Hematopoietic multipotent progenitor cell treated with erythropoietin and hydrocortisone succinate and interleukin-3 and kit ligand, for 4 days (in vitro differentiated cells): Measurements from ENCODE around the gene SRRM1.

Experiments
- DNase-seq: peaks from one replicate; pipeline ENCODE4 v3.0.0-alpha.2; 2015

Gene SRRM1

DNA sequence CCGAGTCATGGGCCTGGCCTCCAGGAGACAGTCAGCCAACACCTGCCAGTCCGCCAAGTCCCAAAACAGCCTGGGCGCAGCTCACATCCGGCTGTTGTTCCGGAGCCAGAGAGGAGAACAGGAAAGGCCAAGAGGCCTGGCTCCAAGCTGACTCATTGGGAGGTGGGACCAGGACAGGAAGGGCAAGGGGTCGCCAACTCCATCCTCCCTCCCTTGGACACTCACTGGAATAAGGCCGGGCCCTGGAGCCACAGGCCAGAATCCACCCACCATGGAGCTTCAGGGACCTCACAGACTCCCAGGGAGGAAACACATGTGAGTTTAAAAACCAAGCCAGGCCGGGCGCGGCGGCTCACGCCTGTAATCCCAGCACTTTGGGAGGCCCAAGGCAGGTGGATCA lies 77.0 kb downstream of the SRRM1 start:
- no peak for DNase-seq

DNA sequence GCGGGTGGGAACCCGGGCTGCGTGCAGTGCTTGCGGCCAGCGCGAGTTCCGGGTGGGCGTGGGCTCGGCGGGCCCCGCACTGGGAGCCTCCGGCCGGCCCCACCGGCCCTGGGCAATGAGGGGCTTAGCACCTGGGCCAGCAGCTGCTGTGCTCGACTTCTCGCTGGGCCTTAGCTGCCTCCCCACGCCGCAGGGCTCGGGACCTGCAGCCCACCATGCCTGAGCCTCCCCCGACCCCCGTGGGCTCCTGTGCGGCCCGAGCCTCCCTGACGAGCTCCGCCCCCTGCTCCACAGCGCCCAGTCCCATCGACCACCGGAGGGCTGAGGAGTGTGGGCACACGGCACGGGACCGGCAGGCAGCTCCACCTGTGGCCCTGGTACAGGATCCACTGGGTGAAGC lies 78.4 kb downstream of the SRRM1 start:
- DNase-seq = no peak

DNA sequence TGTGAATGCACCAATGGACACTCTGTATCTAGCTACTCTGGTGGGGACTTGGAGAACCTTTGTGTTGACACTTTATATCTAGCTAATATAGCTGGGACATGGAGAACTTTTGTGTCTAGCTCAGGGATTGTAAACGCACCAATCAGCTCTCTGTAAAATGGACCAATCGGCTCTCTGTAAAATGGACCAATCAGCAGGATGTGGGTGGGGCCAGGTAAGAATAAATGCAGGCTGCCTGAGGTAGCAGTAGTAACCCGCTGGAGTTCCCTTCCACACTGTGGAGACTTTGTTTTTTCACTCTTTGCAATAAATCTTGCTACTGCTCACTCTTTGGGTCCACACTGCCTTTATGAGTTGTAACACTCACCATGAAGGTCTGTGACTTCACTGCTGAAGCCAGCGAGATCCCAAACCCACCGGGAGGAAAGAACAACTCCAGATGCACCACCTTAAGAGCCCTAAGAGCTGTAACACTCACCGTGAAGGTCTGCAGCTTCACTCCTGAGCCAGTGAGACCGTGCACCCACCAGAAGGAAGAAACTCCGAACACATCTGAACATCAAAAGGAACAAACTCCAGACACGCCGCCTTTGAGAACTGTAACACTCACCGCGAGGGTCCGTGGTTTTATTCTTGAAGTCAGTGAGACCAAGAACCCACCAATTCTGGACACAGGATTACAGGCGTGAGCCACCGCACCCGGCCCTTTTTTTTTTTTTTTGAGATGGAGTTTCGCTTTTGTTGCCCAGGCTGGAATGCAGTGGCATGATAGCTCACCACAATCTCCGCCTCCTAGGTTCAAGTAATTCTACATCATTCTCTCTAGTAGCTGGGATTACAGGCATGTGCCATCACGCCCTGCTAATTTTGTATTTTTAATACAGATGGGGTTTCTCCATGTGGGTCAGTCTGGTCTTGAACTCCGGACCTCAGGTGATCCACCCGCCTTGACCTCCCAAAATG lies 79.3 kb downstream of the SRRM1 start:
- DNase-seq = peak; percentile 47
